HUES6 (cell line): ENCODE measurements around the gene TPBG.

Source experiments
- H3K27ac ChIP-seq: 2 replicates; pipeline ENCODE4 v1.7.0; 2013; ENCODE audit warnings: low read depth, mild to moderate bottlenecking, low read length, inconsistent platforms
- H3K27me3 ChIP-seq: 2 replicates; pipeline ENCODE4 v1.6.1; 2013; ENCODE audit warnings: low read length; ENCODE audit not compliant: control insufficient read depth, insufficient read depth
- H3K36me3 ChIP-seq: 2 replicates; pipeline ENCODE4 v1.6.1; 2013; ENCODE audit warnings: low read length; ENCODE audit not compliant: control insufficient read depth, insufficient read depth
- H3K4me1 ChIP-seq: 2 replicates; pipeline ENCODE4 v1.6.1; 2013; ENCODE audit warnings: low read length; ENCODE audit not compliant: control insufficient read depth, insufficient read depth
- H3K4me3 ChIP-seq: 2 replicates; pipeline ENCODE4 v1.5.1; 2013; ENCODE audit warnings: low read depth, low read length
- H3K9ac ChIP-seq: one replicate; pipeline ENCODE4 v1.6.1; 2013; ENCODE audit warnings: mild to moderate bottlenecking, low read length
- H3K9me3 ChIP-seq: 2 replicates; pipeline ENCODE4 v1.6.1; 2013; ENCODE audit warnings: low read depth, low read length; ENCODE audit not compliant: control insufficient read depth, insufficient read depth

TPBG gene

GRCh38 chr6:82363428-82364086, at the start of gene TPBG:
TPBG (plus strand) TSS chr6:82363817; CDS start chr6:82364962, 1,145 bp downstream.
- Histone ChIP-seq H3K9ac (peak within 1 kb of the TSS; percentile 95), H3K27me3 (peaks cover 5% of the 10 kb centered on the region; the same call in 1 of the 2 replicates), H3K27ac (peak within 1 kb of the TSS; percentile 80; the same call in 1 of the 2 replicates), H3K9me3 (no peaks in the 10 kb centered on the region), H3K36me3 (peaks cover 4% of the 10 kb centered on the region), H3K4me3 (peak within 1 kb of the TSS; percentile 72), H3K4me1 (peaks cover 21% of the 10 kb centered on the region)

- no peak overlapping the region for H3K4me3 ChIP-seq
- no peaks in the 10 kb centered on the region for H3K9me3 ChIP-seq
- no peaks in the 10 kb centered on the region for H3K4me1 ChIP-seq
- no peaks in the 10 kb centered on the region for H3K27me3 ChIP-seq
- no peak overlapping the region for H3K9ac ChIP-seq
- no peaks in the 10 kb centered on the region for H3K36me3 ChIP-seq
- H3K27ac ChIP-seq, result no peak overlapping the region
Observed at GRCh38 chr6:82322386-82322785, 41.2 kb upstream of the TPBG start.

- no peaks in the 10 kb centered on the region for H3K27me3 ChIP-seq
- H3K4me1 ChIP-seq, result peaks cover 5% of the 10 kb centered on the region; the same call in 1 of the 2 replicates
- no peak overlapping the region for H3K9ac ChIP-seq
- H3K4me3 ChIP-seq, result no peak overlapping the region
- no peaks in the 10 kb centered on the region for H3K36me3 ChIP-seq
- H3K9me3 ChIP-seq, result no peaks in the 10 kb centered on the region
- no peak overlapping the region for H3K27ac ChIP-seq
Observed at GRCh38 chr6:82329766-82330165, 33.9 kb upstream of the TPBG start.

- Histone ChIP-seq H3K4me1 (peaks cover 5% of the 10 kb centered on the region; the same call in 1 of the 2 replicates), H3K36me3 (no peaks in the 10 kb centered on the region), H3K9me3 (no peaks in the 10 kb centered on the region), H3K4me3 (no peak overlapping the region), H3K9ac (no peak overlapping the region), H3K27ac (no peak overlapping the region), H3K27me3 (no peaks in the 10 kb centered on the region)
Observed at GRCh38 chr6:82330171-82330804, 33.3 kb upstream of the TPBG start.

GRCh38 chr6:82331031-82331773, 32.4 kb upstream of the TPBG start:
- Histone ChIP-seq H3K36me3 (no peaks in the 10 kb centered on the region), H3K27ac (no peak overlapping the region)

GRCh38 chr6:82333781-82334180, 29.8 kb upstream of the TPBG start:
- Histone ChIP-seq H3K9ac (no peak overlapping the region), H3K27me3 (no peaks in the 10 kb centered on the region), H3K27ac (no peak overlapping the region), H3K9me3 (no peaks in the 10 kb centered on the region), H3K36me3 (no peaks in the 10 kb centered on the region), H3K4me3 (no peak overlapping the region), H3K4me1 (peaks cover 5% of the 10 kb centered on the region; the same call in 1 of the 2 replicates)

More at GRCh38 chr6:82331031-82331773, 32.4 kb upstream of the TPBG start:
- no peak overlapping the region for H3K9ac ChIP-seq
- peaks cover 5% of the 10 kb centered on the region; the same call in 1 of the 2 replicates for H3K4me1 ChIP-seq
- H3K9me3 ChIP-seq, result no peaks in the 10 kb centered on the region
- H3K27me3 ChIP-seq, result no peaks in the 10 kb centered on the region
- no peak overlapping the region for H3K4me3 ChIP-seq

- H3K9ac ChIP-seq, result no peak overlapping the region
Observed at GRCh38 chr6:82337688-82338257, 25.8 kb upstream of the TPBG start.

GRCh38 chr6:82348130-82348529, 15.5 kb upstream of the TPBG start:
- Histone ChIP-seq H3K4me3 (no peak overlapping the region), H3K9me3 (no peaks in the 10 kb centered on the region; the same call in 1 of the 2 replicates), H3K4me1 (no peaks in the 10 kb centered on the region), H3K36me3 (no peaks in the 10 kb centered on the region), H3K27ac (no peak overlapping the region), H3K27me3 (no peaks in the 10 kb centered on the region), H3K9ac (no peak overlapping the region)

More at GRCh38 chr6:82337688-82338257, 25.8 kb upstream of the TPBG start:
- H3K9me3 ChIP-seq, result peaks cover 23% of the 10 kb centered on the region
- H3K4me1 ChIP-seq, result no peaks in the 10 kb centered on the region
- H3K36me3 ChIP-seq, result no peaks in the 10 kb centered on the region
- H3K4me3 ChIP-seq, result no peak overlapping the region
- H3K27me3 ChIP-seq, result no peaks in the 10 kb centered on the region
- no peak overlapping the region for H3K27ac ChIP-seq

- Histone ChIP-seq H3K4me1 (no peaks in the 10 kb centered on the region), H3K9ac (no peak overlapping the region), H3K27me3 (no peaks in the 10 kb centered on the region), H3K36me3 (no peaks in the 10 kb centered on the region), H3K9me3 (no peaks in the 10 kb centered on the region), H3K27ac (no peak overlapping the region), H3K4me3 (no peak overlapping the region)
Observed at GRCh38 chr6:82353848-82354247, 9.8 kb upstream of the TPBG start.

GRCh38 chr6:82360552-82360951, 3.1 kb upstream of the TPBG start:
- Histone ChIP-seq H3K27me3 (peaks cover 5% of the 10 kb centered on the region; the same call in 1 of the 2 replicates), H3K9me3 (no peaks in the 10 kb centered on the region), H3K4me1 (peaks cover 11% of the 10 kb centered on the region), H3K4me3 (no peak overlapping the region), H3K9ac (no peak overlapping the region), H3K36me3 (peaks cover under 1% of the 10 kb centered on the region), H3K27ac (no peak overlapping the region)
